MCF 10A (cell line): ENCODE results near the gene COX10. TPM values are rescaled to one million over a fixed set of nuclear protein-coding genes. Genes with fewer than 3 reads are reported as not detected.
A peak's percentile ranks its signal among the peaks of the same experiment; 100 is the strongest.

Experiments
- BruUV-seq: library from RNA; stranded (reverse); fragments of 400-500 nt; replicated peaks from 2 replicates; lab custom pipeline; 2021; lab: Mats Ljungman, UMichigan
- CTCF ChIA-PET: fragments of 300-600 bp; sonication (Branson Sonifier 250); formaldehyde crosslinking; extraction: SDS; loops from one replicate; lab custom pipeline; 2021; ENCODE audit warnings: antibody characterized with exemption, inconsistent platforms; lab: Yijun Ruan, JAX
- POLR2A ChIA-PET: fragments of 300-600, 350-650 bp; sonication (Branson Sonifier 250); formaldehyde crosslinking; extraction: SDS; loops from one replicate; lab custom pipeline; 2020; ENCODE audit warnings: antibody characterized with exemption, inconsistent platforms; lab: Yijun Ruan, JAX
- DNase-seq: peaks from one replicate; pipeline ENCODE4 v3.0.0-alpha.2; 2018; ENCODE audit not compliant: unreplicated experiment
- H3K27ac Mint-ChIP-seq: one replicate; pipeline ENCODE4 v1.8.0; 2022; ENCODE audit warnings: mild to moderate bottlenecking, low read depth, mixed read lengths; ENCODE audit not compliant: unreplicated experiment
- H3K27me3 Mint-ChIP-seq: one replicate; pipeline ENCODE4 v1.8.0; 2022; ENCODE audit warnings: mixed read lengths; ENCODE audit not compliant: insufficient read depth, unreplicated experiment
- H3K36me3 Mint-ChIP-seq: one replicate; pipeline ENCODE4 v1.8.0; 2022; ENCODE audit warnings: mild to moderate bottlenecking, moderate library complexity, mixed read lengths; ENCODE audit not compliant: insufficient read depth, unreplicated experiment
- H3K4me1 Mint-ChIP-seq: one replicate; pipeline ENCODE4 v1.8.0; 2022; ENCODE audit warnings: mixed read lengths; ENCODE audit not compliant: insufficient read depth, unreplicated experiment
- H3K4me3 Mint-ChIP-seq: one replicate; pipeline ENCODE4 v1.8.0; 2022; ENCODE audit warnings: mild to moderate bottlenecking, moderate library complexity, mixed read lengths; ENCODE audit not compliant: unreplicated experiment
- H3K9me3 Mint-ChIP-seq: one replicate; pipeline ENCODE4 v1.8.0; 2022; ENCODE audit warnings: mixed read lengths; ENCODE audit not compliant: unreplicated experiment
- intact Hi-C: fragments of 100-400 bp; cut with micrococcal nuclease; formaldehyde crosslinking; loops from 2 replicates; pipeline ENCODE4 v1.14.1; 2022
- total RNA-seq: library from RNA; stranded (reverse); gene quantifications from 2 replicates; pipeline ENCODE4 v1.2.3, GENCODE V29; 2022
- TF ChIP-seq, protein P1 (sequence below): fragments of 200-600 bp; IDR thresholded peaks from one replicate; pipeline ENCODE4 v1.8.0; 2022; ENCODE audit warnings: antibody characterized with exemption, mild to moderate bottlenecking; ENCODE audit not compliant: unreplicated experiment

The COX10 gene
- total RNA-seq, 1 experiment from 2014 or later: 21.0 TPM

DNA sequence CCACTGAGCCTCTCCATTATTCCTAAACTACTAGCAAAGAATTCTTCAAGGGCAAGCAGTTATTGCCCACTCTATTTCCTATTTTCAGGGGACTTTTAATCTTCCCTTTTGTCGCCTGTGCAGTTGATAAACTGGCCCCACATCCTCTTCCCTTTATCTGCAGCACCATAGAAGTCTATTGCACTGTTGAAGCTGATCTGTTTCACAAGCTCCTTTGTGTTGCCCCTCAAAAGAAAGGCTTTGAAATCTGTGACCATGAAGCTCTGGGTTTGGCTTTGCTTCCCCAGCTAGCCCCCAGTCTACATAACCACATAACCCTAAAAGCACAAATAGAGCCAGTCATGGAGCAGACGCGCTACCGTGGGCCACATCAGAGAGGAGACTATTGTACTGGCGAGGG is 130.3 kb downstream of the COX10 start:
- no peak for DNase-seq
- ChIA-PET CTCF (interaction anchor here (0.7 to 1.2 kb wide), 2 partner anchors 604 to 727 kb away, joined by 3 to 4 read pairs; no protein-coding TSS in a partner anchor), POLR2A (interaction anchor here (0.6 kb wide), 1 partner anchor 789 kb away, joined by 3 read pairs; no protein-coding TSS in a partner anchor)
- Mint-ChIP-seq H3K4me1 (peaks cover 15% of the 10 kb centered on the region), H3K9me3 (no peaks in the 10 kb centered on the region), H3K4me3 (no peak overlapping the region), H3K27me3 (no peaks in the 10 kb centered on the region), H3K36me3 (peaks cover 19% of the 10 kb centered on the region), H3K27ac (no peak overlapping the region)
- TF ChIP-seq, protein P1, sequence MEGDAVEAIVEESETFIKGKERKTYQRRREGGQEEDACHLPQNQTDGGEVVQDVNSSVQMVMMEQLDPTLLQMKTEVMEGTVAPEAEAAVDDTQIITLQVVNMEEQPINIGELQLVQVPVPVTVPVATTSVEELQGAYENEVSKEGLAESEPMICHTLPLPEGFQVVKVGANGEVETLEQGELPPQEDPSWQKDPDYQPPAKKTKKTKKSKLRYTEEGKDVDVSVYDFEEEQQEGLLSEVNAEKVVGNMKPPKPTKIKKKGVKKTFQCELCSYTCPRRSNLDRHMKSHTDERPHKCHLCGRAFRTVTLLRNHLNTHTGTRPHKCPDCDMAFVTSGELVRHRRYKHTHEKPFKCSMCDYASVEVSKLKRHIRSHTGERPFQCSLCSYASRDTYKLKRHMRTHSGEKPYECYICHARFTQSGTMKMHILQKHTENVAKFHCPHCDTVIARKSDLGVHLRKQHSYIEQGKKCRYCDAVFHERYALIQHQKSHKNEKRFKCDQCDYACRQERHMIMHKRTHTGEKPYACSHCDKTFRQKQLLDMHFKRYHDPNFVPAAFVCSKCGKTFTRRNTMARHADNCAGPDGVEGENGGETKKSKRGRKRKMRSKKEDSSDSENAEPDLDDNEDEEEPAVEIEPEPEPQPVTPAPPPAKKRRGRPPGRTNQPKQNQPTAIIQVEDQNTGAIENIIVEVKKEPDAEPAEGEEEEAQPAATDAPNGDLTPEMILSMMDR: no peak
- intact Hi-C loops: no loop called here
- BruUV-seq: no TSS peak

DNA sequence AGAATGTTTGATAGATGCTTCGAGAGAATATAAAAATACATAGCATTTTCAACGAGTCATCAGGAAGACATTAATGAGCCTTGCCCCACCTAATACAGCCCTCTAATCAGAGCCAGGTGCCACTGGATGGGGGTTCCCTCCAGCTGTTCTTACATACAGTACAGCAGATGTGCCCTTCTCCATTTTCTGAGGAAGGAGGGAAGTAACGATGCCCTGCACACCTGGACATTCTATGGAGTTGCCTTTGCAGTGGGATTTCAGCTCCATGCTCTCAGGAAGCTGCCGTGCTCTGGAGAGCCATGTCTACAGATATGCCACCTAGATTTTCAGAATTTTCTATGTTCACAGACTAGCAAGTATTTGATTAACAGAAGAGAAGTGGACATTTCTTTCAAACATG is 131.1 kb downstream of the COX10 start:
- POLR2A ChIA-PET: no interaction called here
- no TSS peak for BruUV-seq
- intact Hi-C loops: loop anchor here (10.0 kb wide), 1 partner anchor 136 kb away; the partner anchor contains the start of gene COX10

DNA sequence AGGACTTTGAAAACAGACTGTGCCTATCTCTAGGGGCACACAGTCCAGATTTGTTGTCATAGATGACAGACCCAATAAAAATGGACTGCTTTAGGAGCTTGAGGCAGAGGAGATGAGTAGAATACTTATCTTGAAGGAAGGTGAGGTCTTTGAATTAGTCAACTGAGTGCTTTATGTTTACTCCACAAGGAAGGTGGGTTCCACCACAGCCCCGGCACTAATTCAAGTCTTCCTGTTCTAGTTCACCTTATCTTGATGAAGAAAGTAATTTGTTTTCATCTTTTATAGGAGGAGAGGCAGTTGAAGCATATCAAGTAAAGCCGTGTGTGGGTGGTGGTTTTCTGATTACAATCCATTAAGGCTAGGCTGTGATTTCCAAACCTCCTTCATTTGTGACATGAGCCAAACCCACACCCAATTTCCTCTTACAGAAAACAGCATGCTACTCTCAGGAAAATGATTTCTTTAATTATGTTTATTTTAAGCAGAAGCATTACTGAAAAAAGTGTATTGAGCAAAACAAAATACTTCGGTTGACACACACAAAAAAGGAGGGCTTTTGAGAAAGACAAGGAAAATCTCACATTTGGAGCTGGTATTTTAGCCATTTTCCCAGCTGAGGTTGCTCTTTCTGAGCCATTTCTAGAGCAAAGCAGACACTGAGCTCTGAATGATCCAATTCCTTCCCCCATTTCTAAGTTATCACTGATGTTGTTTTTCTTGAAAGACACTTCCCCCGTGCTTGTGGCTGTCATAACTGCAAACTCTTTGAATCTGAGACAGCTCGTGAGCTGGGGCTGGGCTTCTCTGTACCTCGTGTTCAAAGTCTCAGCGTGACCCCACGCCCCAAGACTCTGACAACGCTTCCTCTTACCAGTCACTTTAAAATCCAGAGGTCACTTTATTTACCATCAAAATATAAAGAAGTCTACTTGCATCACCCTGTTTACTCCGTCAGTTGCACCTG is 132.0 kb downstream of the COX10 start:
- CTCF ChIA-PET: interaction anchor here (0.8 kb wide), 1 partner anchor 83 kb away, joined by 3 read pairs; no protein-coding TSS in a partner anchor
- H3K27ac Mint-ChIP-seq: peak overlapping the region; percentile 40
- H3K4me1 Mint-ChIP-seq: peaks cover 28% of the 10 kb centered on the region

More for the DNA sequence above, 131.1 kb downstream of the COX10 start:
- DNase-seq: no peak
- Mint-ChIP-seq H3K27me3 (no peaks in the 10 kb centered on the region), H3K4me1 (peaks cover 20% of the 10 kb centered on the region), H3K27ac (no peak overlapping the region), H3K9me3 (no peaks in the 10 kb centered on the region), H3K36me3 (peaks cover 19% of the 10 kb centered on the region), H3K4me3 (no peak overlapping the region)
- TF ChIP-seq, protein P1: no peak
- CTCF ChIA-PET: interaction anchor here (0.8 to 1.2 kb wide), 2 partner anchors 84 to 605 kb away, joined by 3 to 4 read pairs; no protein-coding TSS in a partner anchor

More for the DNA sequence above, 132.0 kb downstream of the COX10 start:
- Mint-ChIP-seq H3K9me3 (no peaks in the 10 kb centered on the region), H3K4me3 (no peak overlapping the region), H3K27me3 (no peaks in the 10 kb centered on the region), H3K36me3 (peaks cover 21% of the 10 kb centered on the region)
- TF ChIP-seq, protein P1: no peak
- intact Hi-C loops: loop anchor here (10.0 kb wide), 1 partner anchor 137 kb away; the partner anchor contains the start of gene COX10
- BruUV-seq: no TSS peak
- POLR2A ChIA-PET: no interaction called here
- no peak for DNase-seq
